ENCODE data around the gene ESRRA.
A peak's percentile ranks its signal among the peaks of the same experiment; 100 is the strongest.

ESRRA gene

GRCh38 chr11:64275031-64275800 lies 30.1 kb upstream of the ESRRA start:
- Histone ChIP-seq H3K4me3 (ENCODE audit: low read length in 2 of 2) (no peak overlapping the region), H3K9ac (ENCODE audit: low read depth in 1 of 2, low read length in 2 of 2) (peak overlapping the region in 1 of 2 donors; percentile 26), H3K27me3 (ENCODE audit: control insufficient read depth in 2 of 2, insufficient read depth in 2 of 2, low read length in 2 of 2) (no peaks in the 10 kb centered on the region), H3K4me1 (ENCODE audit: control insufficient read depth in 2 of 2, insufficient read depth in 2 of 2, low read length in 2 of 2) (peaks cover 26 to 35% of the 10 kb centered on the region in 2 donors), H3K9me3 (ENCODE audit: control insufficient read depth in 2 of 2, low read length in 2 of 2) (no peaks in the 10 kb centered on the region), H3K27ac (ENCODE audit: low read depth in 2 of 2, low read length in 2 of 2) (no peak overlapping the region), H3K36me3 (ENCODE audit: control insufficient read depth in 2 of 2, insufficient read depth in 2 of 2, low read length in 2 of 2) (peaks cover 10 to 14% of the 10 kb centered on the region in 2 donors)

GRCh38 chr11:64275841-64276240 lies 29.5 kb upstream of the ESRRA start:
- no peaks in the 10 kb centered on the region for H3K9me3 ChIP-seq (ENCODE audit: control insufficient read depth in 2 of 2, low read length in 2 of 2)
- H3K9ac ChIP-seq (ENCODE audit: low read depth in 1 of 2, low read length in 2 of 2): no peak overlapping the region
- no peak overlapping the region for H3K4me3 ChIP-seq (ENCODE audit: low read length in 2 of 2)
- H3K27ac ChIP-seq (ENCODE audit: low read depth in 2 of 2, low read length in 2 of 2): no peak overlapping the region
- peaks cover 10 to 14% of the 10 kb centered on the region in 2 donors for H3K36me3 ChIP-seq (ENCODE audit: control insufficient read depth in 2 of 2, insufficient read depth in 2 of 2, low read length in 2 of 2)
- no peaks in the 10 kb centered on the region for H3K27me3 ChIP-seq (ENCODE audit: control insufficient read depth in 2 of 2, insufficient read depth in 2 of 2, low read length in 2 of 2)
- H3K4me1 ChIP-seq (ENCODE audit: control insufficient read depth in 2 of 2, insufficient read depth in 2 of 2, low read length in 2 of 2): peaks cover 26 to 35% of the 10 kb centered on the region in 2 donors

GRCh38 chr11:64276653-64277431 lies 28.5 kb upstream of the ESRRA start:
- peak overlapping the region; percentile 67 to 83 for H3K27ac ChIP-seq (ENCODE audit: low read depth in 2 of 2, low read length in 2 of 2)
- H3K9ac ChIP-seq (ENCODE audit: low read depth in 1 of 2, low read length in 2 of 2): peak overlapping the region in 1 of 2 donors; percentile 58
- H3K36me3 ChIP-seq (ENCODE audit: control insufficient read depth in 2 of 2, insufficient read depth in 2 of 2, low read length in 2 of 2): peaks cover 10 to 18% of the 10 kb centered on the region in 2 donors
- H3K9me3 ChIP-seq (ENCODE audit: control insufficient read depth in 2 of 2, low read length in 2 of 2): no peaks in the 10 kb centered on the region
- H3K4me1 ChIP-seq (ENCODE audit: control insufficient read depth in 2 of 2, insufficient read depth in 2 of 2, low read length in 2 of 2): peaks cover 24 to 32% of the 10 kb centered on the region in 2 donors
- H3K27me3 ChIP-seq (ENCODE audit: control insufficient read depth in 2 of 2, insufficient read depth in 2 of 2, low read length in 2 of 2): no peaks in the 10 kb centered on the region
- no peak overlapping the region for H3K4me3 ChIP-seq (ENCODE audit: low read length in 2 of 2)

GRCh38 chr11:64278576-64279190 lies 26.6 kb upstream of the ESRRA start:
- Histone ChIP-seq H3K9me3 (ENCODE audit: control insufficient read depth in 2 of 2, low read length in 2 of 2) (no peaks in the 10 kb centered on the region), H3K27ac (ENCODE audit: low read depth in 2 of 2, low read length in 2 of 2) (no peak overlapping the region), H3K9ac (ENCODE audit: low read depth in 1 of 2, low read length in 2 of 2) (no peak overlapping the region), H3K36me3 (ENCODE audit: control insufficient read depth in 2 of 2, insufficient read depth in 2 of 2, low read length in 2 of 2) (peaks cover 12 to 22% of the 10 kb centered on the region in 2 donors), H3K4me3 (ENCODE audit: low read length in 2 of 2) (no peak overlapping the region), H3K27me3 (ENCODE audit: control insufficient read depth in 2 of 2, insufficient read depth in 2 of 2, low read length in 2 of 2) (no peaks in the 10 kb centered on the region), H3K4me1 (ENCODE audit: control insufficient read depth in 2 of 2, insufficient read depth in 2 of 2, low read length in 2 of 2) (peaks cover 26 to 32% of the 10 kb centered on the region in 2 donors)

- Histone ChIP-seq H3K36me3 (ENCODE audit: control insufficient read depth in 2 of 2, insufficient read depth in 2 of 2, low read length in 2 of 2) (peaks cover 12 to 14% of the 10 kb centered on the region in 2 donors), H3K4me3 (ENCODE audit: low read length in 2 of 2) (no peak overlapping the region), H3K27ac (ENCODE audit: low read depth in 2 of 2, low read length in 2 of 2) (no peak overlapping the region), H3K9ac (ENCODE audit: low read depth in 1 of 2, low read length in 2 of 2) (no peak overlapping the region), H3K27me3 (ENCODE audit: control insufficient read depth in 2 of 2, insufficient read depth in 2 of 2, low read length in 2 of 2) (no peaks in the 10 kb centered on the region), H3K9me3 (ENCODE audit: control insufficient read depth in 2 of 2, low read length in 2 of 2) (no peaks in the 10 kb centered on the region), H3K4me1 (ENCODE audit: control insufficient read depth in 2 of 2, insufficient read depth in 2 of 2, low read length in 2 of 2) (peaks cover 26 to 27% of the 10 kb centered on the region in 2 donors)
Observed at GRCh38 chr11:64281957-64282770, 23.2 kb upstream of the ESRRA start.

GRCh38 chr11:64283092-64283491 lies 22.2 kb upstream of the ESRRA start:
- H3K9me3 ChIP-seq (ENCODE audit: control insufficient read depth in 2 of 2, low read length in 2 of 2): no peaks in the 10 kb centered on the region
- H3K4me3 ChIP-seq (ENCODE audit: low read length in 2 of 2): peak overlapping the region; percentile 92
- H3K27me3 ChIP-seq (ENCODE audit: control insufficient read depth in 2 of 2, insufficient read depth in 2 of 2, low read length in 2 of 2): no peaks in the 10 kb centered on the region
- H3K4me1 ChIP-seq (ENCODE audit: control insufficient read depth in 2 of 2, insufficient read depth in 2 of 2, low read length in 2 of 2): peaks cover 23 to 24% of the 10 kb centered on the region in 2 donors
- no peak overlapping the region for H3K27ac ChIP-seq (ENCODE audit: low read depth in 2 of 2, low read length in 2 of 2)
- H3K9ac ChIP-seq (ENCODE audit: low read depth in 1 of 2, low read length in 2 of 2): peak overlapping the region; percentile 32 to 97
- H3K36me3 ChIP-seq (ENCODE audit: control insufficient read depth in 2 of 2, insufficient read depth in 2 of 2, low read length in 2 of 2): peaks cover 12 to 14% of the 10 kb centered on the region in 2 donors

- H3K27me3 ChIP-seq (ENCODE audit: control insufficient read depth in 2 of 2, insufficient read depth in 2 of 2, low read length in 2 of 2): no peaks in the 10 kb centered on the region
- peak within 1 kb of the TSS; percentile 96 to 97 for H3K9ac ChIP-seq (ENCODE audit: low read depth in 1 of 2, low read length in 2 of 2)
- H3K4me1 ChIP-seq (ENCODE audit: control insufficient read depth in 2 of 2, insufficient read depth in 2 of 2, low read length in 2 of 2): peaks cover 23 to 24% of the 10 kb centered on the region in 2 donors
- peak within 1 kb of the TSS; percentile 92 for H3K4me3 ChIP-seq (ENCODE audit: low read length in 2 of 2)
- H3K27ac ChIP-seq (ENCODE audit: low read depth in 2 of 2, low read length in 2 of 2): peak within 1 kb of the TSS; percentile 98 to 99
- no peaks in the 10 kb centered on the region for H3K9me3 ChIP-seq (ENCODE audit: control insufficient read depth in 2 of 2, low read length in 2 of 2)
- H3K36me3 ChIP-seq (ENCODE audit: control insufficient read depth in 2 of 2, insufficient read depth in 2 of 2, low read length in 2 of 2): peaks cover 2 to 8% of the 10 kb centered on the region in 2 donors
Observed at GRCh38 chr11:64284048-64284961, 21.0 kb upstream of the ESRRA start, which contains the start of gene BAD. Gene BAD (minus strand): TSS chr11:64284665. CDS start chr11:64284368, 297 bp downstream.

GRCh38 chr11:64284962-64285884 lies 20.1 kb upstream of the ESRRA start, which contains the start of gene GPR137:
Gene GPR137 (plus strand): TSS chr11:64285848. CDS start chr11:64286525, 677 bp downstream.
- peaks cover 23 to 24% of the 10 kb centered on the region in 2 donors for H3K4me1 ChIP-seq (ENCODE audit: control insufficient read depth in 2 of 2, insufficient read depth in 2 of 2, low read length in 2 of 2)
- H3K9me3 ChIP-seq (ENCODE audit: control insufficient read depth in 2 of 2, low read length in 2 of 2): no peaks in the 10 kb centered on the region
- H3K4me3 ChIP-seq (ENCODE audit: low read length in 2 of 2): peak within 1 kb of the TSS; percentile 92
- H3K27ac ChIP-seq (ENCODE audit: low read depth in 2 of 2, low read length in 2 of 2): peak within 1 kb of the TSS; percentile 98 to 99
- peak within 1 kb of the TSS; percentile 96 to 97 for H3K9ac ChIP-seq (ENCODE audit: low read depth in 1 of 2, low read length in 2 of 2)
- H3K27me3 ChIP-seq (ENCODE audit: control insufficient read depth in 2 of 2, insufficient read depth in 2 of 2, low read length in 2 of 2): peaks cover 2% of the 10 kb centered on the region in 2 donors
- peaks cover 2 to 8% of the 10 kb centered on the region in 2 donors for H3K36me3 ChIP-seq (ENCODE audit: control insufficient read depth in 2 of 2, insufficient read depth in 2 of 2, low read length in 2 of 2)
